ENCODE results near the gene ABCC1.

ABCC1 gene

DNA sequence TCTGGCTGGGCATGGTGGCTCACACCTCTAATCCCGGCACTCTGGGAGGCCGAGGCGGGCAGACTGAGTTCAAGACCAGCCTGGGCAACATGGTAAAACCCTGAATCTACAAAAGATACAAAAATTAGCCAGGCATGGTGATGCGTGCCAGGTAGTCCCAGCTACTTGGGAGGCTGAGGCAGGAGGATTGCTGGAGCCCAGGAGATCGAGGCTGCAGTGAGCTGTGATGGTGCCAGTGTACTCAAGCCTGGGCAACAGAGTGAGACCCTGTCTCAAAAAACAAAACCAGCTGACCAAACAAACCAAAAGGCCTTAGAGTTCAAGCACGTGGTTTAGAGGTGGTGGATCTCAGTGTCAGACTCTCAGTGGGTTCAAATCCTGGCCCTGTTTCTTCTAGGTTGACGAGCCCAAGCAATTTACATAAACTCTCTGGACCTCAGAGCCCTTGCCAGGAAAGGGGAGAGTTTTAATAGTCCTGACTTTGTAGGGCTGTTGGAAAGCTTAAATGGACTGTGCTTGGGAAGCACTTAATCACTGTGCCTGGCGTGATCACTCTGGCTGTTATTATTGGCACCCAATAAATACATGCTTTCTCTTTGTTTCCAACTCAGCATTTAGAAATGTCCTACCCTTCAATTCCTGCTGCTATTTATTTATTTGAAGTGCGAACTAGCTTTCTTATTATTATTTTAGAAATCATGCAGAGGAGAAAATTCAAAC is 44.7 kb downstream of the ABCC1 start:
- DNase-seq (ENCODE audit: low read depth in 2 of 2) = no peak

DNA sequence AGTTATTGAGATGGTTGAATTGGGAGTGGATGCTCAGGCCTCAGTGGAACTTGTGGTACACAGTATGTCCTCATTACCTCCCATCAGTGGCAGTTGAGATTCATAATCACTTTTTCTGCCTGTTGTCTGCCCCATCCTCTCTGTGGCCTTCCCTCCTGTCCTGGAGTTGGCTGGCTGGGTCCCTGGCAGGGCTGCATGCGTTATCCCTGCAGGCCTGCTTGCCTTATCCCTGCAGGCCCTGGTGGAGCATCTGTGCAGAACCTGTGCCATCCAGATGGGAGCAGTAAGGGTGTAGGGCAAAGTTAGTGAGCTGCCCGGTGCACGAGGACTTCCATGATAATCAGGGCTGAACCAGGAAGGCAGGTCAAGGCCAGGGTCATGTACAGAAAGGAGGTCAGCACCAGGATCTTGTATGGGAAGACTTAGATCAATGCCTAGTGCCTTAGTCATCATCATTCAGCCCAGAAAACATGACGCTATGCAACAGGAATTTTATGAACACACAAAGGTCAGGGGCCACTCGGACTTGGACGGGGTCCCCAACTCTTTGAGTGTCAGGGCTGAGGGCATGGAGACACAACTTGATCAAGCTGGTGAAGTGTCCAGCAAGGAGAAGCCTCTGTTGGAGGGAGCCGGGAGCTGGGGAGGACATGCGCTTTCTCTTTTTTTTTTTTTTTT is 47.2 kb downstream of the ABCC1 start:
- DNase-seq (ENCODE audit: low read depth in 2 of 2) = no peak

DNA sequence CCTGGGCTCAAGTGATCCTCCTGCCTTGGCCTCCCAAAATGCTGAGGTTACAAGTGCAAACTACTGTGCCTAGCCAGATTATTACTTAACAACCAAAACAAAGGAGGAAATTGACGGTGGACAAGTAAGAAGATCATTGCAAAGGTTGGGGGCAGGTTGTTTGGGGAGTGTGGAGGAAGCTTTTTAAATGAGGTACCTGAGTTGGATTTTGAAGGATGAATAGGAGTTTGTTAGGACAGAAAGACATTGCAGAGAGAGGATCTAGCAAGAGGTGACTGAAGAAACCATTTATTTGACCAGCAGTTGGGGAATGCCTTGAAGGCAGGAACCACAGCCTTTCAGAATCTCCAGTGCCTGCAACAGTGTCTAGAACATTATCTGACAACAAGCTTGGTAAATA is 51.3 kb downstream of the ABCC1 start:
- DNase-seq (ENCODE audit: low read depth in 2 of 2) = no peak

DNA sequence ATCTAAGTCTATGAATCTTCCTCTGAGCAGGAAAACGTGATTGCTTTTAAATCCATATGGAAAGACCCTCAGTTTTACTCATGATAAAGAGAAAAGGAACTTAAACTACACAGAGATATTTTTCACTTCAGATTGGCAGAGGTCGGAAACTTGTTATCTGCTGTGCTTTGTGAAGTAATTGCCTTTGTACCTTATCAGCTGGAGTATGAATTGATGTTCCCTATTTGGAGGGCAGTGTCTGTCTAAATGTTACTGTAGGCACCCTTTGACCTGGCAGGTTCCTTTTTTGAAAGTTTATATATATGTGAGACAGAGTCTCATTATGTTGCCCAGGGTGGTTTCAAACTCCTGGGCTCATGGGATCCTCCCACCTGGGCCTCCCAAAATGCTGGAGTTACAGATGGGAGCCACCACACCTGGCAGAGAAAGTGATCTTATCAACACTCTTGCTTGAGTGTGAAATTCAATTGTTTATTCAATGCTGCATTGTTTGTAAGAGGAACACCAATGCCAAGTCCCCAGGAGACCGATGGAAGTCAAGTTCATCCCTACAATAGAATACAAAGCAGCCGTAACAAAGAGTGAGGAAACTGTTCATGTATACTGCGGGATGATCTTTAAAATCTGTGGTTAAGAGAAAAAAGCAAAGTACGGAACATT is 52.3 kb downstream of the ABCC1 start:
- DNase-seq (ENCODE audit: low read depth in 2 of 2) = no peak

DNA sequence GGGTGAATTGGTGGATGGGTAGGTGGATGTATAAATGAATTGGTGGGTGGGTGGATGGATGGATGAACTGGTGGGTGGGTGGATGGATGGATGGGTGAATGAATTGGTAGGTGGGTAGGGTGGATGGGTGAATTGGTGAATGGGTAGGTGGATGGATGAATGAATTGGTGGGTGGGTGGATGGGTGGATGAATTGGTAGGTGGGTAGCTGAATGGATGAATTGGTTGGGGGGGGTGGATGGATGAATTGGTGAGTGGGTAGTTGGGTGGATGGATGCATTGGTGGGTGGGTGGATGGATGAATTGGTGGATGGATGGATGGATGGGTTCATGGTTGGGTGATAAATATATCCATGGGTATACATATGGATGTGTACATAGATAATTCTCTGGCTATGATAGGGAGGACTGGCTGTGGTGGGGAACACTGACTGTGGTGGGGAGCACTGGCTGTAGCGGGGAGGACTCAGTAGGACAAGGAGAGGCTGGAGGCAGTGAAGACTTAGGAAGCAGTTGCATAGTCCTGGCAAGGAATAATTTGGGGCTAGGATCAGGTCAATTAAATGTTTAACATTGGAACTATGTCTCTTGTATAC is 54.4 kb downstream of the ABCC1 start:
- no peak for DNase-seq (ENCODE audit: low read depth in 2 of 2)

DNA sequence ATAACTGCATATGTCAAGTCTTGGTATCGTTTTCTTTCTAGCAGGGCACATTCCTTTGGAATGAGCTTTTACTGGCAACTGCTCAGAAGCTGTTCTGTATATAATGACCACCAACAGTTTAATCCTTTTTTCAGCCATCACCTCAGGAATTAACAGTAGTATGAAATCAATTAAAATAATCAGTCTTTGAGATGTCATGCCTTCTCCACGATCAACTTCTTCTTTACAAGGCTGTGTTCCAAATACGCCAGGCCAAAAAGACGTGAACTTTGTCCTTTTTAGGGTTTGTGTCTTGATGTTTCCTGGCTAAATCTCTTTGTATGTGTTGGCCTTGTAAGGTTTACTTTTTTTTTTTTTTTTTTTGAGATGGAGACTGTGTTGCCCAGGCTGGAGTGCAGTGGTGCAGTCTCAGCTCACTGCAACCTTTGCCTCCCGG is 54.9 kb downstream of the ABCC1 start:
- no peak for DNase-seq (ENCODE audit: low read depth in 2 of 2)

DNA sequence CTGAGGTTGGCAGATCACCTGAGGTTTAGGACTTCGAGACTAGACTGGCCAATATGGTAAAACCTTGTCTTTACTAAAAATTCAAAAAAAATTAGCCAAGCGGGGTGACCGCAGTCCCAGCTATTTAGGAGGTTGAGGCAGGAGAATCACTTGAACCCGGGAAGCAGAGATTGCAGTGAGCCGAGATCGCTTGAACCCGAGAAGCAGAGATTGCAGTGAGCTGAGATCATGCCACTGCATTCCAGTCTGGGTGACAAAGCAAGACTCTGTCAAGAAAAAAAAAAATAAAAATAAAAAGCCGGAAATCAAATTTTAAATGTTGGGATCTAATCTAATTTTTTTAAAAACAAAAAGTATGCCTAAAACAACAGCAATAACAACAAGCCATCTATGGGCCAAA is 56.3 kb downstream of the ABCC1 start:
- no peak for DNase-seq (ENCODE audit: low read depth in 2 of 2)

DNA sequence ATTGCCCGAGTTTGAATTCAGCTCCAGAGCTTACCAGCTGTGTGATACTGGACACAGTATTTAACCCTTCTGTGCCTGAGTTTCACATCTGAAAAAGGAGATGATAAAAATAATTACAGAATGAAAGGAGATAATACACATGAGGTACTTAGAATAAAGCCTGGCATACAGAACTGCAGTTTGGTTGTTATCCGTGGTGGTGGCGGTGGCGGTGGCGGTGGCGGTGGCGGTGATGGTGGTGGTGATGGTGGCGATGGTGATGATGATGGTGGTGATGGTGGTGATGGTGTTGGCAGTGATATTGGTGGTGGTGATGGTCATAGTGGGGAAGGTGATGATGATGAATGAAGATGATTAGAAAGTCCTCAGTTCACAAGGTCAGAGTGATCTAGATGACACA is 57.2 kb downstream of the ABCC1 start:
- DNase-seq (ENCODE audit: low read depth in 2 of 2) = no peak

DNA sequence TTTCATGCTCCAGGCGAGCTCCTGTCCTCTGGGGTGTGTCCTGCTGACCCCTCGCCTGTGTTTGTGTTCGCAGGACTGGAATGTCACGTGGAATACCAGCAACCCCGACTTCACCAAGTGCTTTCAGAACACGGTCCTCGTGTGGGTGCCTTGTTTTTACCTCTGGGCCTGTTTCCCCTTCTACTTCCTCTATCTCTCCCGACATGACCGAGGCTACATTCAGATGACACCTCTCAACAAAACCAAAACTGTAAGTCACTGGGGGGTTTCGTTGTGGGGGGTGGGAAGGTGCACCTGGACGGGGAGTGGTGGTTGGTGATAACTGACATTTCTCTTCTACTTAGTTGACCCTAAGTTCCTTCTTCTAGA is 58.3 kb downstream of the ABCC1 start:
- no peak for DNase-seq (ENCODE audit: low read depth in 2 of 2)

DNA sequence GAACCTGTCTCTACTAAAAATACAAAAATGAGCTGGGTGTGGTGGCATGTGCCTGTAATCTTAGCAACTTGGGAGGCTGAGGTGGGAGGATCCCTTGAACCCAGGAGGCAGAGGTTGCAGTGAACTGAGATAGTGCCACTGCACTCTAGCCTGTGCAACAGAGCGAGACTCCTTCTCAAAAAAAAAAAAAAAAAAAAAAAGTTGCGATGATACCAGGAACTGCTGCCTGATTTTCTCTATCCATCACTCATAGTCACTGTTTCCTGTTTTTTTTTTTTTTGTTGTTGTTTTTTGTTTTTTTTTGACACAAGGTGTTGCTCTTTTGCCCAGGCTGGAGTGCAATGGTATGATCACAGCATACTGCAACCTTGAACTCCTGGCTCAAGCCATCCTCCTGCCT is 59.2 kb downstream of the ABCC1 start:
- no peak for DNase-seq (ENCODE audit: low read depth in 2 of 2)

DNA sequence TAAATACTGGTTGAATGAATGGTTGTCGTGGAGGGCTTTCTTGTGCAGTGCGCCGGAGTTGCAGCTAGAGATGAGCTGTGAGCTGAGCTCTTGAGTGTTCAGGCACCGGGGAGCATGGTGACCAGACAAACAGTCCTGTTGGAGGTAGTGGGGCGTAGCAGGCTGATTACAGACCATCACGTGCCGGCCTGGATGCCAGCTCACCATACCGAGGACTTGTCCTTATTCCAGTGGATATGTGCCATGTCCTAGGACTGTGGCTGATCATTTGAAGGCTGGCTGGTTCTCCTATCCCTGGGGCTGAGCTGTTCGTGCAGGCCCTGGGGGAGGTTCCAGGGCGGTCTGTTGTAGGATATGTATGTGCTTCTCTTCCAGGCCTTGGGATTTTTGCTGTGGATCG is 60.0 kb downstream of the ABCC1 start:
- DNase-seq (ENCODE audit: low read depth in 2 of 2) = no peak

DNA sequence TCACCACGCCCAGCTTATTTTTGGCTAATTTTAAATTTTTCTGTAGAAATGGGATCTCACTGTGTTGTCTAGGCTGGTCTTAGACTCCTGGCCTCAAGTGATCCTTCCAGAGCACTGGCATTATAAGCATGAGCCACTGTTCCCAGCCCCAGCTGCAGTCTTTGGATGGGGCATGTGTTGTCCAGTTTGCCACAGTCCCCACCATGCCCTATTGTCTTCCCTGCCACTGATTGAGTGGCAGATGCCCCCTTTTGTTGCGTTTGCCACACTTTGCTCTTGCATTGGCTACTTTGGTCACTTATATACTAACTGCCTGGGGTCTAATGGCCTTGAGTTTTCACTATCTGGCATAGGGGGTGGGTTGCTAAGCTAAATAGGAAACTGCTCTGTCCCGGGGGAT is 60.8 kb downstream of the ABCC1 start:
- no peak for DNase-seq (ENCODE audit: low read depth in 2 of 2)

DNA sequence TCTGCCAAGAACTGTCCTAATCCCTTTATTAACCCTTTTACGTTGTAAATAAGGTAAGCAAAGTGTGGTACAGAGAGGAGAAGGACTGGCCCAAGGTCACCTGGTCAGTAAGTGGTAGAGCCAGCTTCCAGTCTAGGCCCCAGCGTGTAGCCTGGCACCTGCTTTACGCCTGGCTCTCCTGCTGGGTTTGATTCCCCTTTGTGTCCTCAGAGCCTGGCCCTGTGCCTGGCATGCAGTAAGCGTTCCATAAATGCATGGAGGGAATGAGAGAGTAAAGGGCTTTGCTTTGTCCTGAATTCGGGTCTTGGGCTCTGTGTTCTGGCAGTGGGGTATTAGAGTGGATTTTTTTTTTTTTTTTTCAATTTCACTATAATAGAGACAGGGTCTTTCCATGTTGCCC is 62.7 kb downstream of the ABCC1 start:
- no peak for DNase-seq (ENCODE audit: low read depth in 2 of 2)

DNA sequence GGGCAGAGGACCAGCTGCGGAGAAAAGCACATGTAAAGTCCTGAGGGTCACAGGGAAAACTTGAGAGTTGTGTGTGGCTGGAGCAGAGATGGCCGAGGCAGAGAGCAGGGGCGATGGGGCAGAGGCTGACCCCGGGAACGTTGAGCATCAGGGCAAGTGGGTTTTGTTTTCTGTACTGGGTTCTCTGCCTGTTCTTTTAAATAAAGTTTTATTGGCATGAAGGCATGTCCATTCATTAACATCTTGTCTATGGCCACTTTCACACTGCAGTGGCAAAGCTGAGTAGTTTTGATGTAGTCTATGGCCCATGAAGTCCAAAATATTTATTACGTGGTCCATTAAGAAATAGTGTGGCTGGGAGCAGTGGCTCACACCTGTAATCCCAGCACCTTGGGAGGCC is 64.4 kb downstream of the ABCC1 start:
- no peak for DNase-seq (ENCODE audit: low read depth in 2 of 2)

DNA sequence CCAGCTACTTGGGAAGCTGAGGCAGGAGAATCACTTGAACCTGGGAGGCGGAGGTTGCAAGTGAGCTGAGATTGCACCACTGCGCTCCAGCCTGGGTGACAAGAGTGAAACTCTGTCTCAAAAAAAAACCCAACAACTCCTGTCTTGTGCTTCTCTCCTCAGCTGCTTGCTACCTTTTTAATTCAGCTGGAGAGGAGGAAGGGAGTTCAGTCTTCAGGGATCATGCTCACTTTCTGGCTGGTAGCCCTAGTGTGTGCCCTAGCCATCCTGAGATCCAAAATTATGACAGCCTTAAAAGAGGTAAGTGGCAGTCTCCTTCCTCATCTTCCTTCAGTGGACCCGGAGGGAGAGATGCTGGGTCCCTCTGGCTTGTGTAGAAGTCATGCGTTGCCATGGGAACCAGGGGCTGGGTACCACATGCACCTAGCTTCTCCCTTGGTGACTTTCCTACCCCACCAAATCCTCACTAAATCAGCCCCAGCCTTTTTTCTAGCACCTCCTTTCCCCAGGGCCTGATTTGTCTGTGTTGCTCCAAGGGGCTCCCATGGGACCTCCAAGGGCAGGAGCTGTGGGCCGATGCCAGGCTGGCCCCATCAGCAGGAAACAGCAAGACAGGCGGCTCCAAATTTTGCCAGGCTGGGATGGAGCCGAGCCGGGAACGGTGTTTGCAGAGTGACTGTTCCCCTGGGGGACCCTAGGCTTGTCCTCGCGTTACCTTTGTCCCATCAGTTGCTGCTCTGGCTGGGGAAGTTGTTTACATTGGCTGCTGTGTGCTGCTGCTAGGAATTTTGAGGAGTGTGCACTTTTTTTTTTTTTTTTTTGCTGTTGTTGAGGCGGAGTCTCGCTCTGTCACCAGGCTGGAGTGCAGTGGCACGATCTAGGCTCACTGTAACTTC is 65.2 kb downstream of the ABCC1 start:
- DNase-seq (ENCODE audit: low read depth in 2 of 2) = no peak

DNA sequence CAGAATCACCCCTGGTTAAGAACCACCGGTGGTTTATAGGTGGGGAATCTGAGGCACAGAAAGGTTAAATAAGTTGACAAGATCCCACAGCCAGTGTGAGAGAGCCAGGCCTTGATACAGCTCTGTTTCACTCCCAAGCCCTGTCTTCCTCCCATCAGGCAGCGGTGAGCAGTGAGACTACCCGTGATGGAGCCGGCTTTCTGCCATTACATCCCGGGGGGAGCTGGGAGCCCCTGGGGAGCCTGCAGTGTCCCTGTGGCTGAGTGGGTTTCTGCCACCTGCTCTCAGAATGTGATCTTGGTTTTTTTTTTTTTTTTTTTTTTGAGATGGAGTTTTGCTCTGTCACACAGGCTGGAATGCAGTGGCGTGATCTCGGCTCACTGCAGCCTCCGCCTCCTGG is 66.4 kb downstream of the ABCC1 start:
- no peak for DNase-seq (ENCODE audit: low read depth in 2 of 2)

DNA sequence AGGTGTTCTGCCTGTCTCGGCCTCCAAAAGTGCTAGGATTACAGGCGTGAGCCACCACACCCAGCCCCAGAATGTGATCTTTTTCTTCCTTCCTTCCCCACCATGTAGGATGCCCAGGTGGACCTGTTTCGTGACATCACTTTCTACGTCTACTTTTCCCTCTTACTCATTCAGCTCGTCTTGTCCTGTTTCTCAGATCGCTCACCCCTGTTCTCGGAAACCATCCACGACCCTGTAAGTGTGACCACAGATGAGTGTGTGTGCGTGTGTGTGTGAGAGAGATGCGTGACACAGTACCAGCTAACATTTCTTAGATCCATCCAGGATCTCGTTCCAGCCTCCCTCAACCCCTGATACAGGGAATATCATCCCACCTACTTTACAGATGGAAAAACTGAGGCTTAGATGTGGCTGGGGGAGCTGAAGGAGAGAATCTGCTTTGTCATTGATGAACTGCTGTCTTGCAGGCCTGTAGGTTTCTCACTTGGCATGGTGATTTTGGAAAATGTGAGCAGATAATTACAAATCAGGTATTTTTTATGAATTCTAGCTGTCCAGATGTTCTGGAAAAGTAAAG is 67.1 kb downstream of the ABCC1 start:
- no peak for DNase-seq (ENCODE audit: low read depth in 2 of 2)

DNA sequence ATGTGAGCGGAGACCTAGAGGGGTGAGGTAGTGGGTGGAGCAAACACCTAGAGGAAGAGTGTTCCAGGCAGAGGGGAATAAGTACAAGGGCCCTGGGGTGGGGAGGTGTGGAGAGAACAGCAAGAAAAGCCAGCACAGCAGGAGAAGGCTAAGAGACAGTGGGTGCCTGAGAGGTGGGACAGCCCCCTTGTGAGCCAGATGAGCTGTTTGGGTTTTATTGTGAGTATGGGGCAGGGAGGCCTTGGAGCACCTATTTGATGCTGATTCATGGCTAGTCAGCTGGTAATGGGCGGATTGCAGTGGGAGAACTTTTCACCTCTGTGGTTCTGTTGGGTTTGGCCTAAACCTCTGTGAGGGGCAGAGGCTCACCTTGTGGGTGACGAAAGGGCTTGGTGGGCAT is 68.4 kb downstream of the ABCC1 start:
- DNase-seq (ENCODE audit: low read depth in 2 of 2) = no peak

DNA sequence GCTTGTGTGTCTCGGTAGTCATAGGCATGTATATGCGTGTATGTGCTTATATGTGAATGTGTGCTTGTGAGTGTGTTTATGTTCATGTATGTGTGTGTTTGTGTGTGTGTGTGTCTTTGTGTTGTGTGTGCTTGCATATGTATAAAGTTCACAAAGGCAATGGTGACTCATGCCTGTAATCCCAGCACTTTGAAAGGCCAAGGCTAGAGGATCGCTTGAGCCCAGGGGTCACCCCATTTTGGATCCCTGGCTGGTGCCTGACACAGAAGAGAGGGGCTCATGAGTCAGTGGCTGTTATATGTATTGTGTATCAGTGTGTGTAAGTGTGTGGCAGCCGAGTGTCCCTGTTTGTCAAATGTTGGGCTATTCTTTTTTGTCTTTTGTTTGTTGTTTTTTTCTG is 69.3 kb downstream of the ABCC1 start:
- no peak for DNase-seq (ENCODE audit: low read depth in 2 of 2)

DNA sequence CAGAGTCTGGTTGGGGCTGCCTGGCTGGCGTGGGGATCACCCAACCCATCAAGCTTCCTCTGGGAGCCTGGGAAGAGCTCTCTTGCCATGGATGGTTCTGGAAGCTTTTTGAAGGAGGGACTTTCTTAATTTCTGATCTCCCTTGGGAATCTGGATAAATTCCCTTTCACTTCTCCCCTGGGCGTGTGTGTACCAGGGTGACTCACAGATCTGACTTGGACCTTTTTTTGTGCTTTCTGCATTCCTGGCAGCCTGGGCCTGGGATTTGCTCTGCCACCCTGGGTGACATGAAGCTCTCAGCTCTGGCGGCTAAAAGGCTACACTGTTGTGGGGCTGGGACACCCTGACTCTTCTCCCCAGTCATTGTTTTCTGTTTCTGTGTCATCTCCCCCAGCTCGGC is 70.1 kb downstream of the ABCC1 start:
- no peak for DNase-seq (ENCODE audit: low read depth in 2 of 2)

DNA sequence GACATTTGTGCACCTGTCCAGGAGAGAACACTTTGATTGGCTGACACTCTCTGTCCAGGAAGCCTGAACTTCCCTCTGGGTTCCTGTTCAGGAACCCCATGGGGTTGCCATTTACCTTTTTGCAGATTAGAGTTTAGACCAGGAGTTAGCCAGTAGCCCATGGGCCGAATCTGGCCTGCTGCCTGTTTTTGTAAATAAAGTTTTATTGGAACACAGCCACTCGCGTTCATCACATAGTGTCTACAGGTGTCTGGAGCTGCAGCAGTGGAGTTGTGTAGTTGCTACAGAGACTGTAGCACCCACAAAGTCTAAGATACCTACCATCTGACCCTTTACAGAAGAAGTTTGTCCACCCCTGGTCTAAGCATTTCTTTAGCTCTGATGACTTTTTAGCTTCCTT is 70.9 kb downstream of the ABCC1 start:
- no peak for DNase-seq (ENCODE audit: low read depth in 2 of 2)

DNA sequence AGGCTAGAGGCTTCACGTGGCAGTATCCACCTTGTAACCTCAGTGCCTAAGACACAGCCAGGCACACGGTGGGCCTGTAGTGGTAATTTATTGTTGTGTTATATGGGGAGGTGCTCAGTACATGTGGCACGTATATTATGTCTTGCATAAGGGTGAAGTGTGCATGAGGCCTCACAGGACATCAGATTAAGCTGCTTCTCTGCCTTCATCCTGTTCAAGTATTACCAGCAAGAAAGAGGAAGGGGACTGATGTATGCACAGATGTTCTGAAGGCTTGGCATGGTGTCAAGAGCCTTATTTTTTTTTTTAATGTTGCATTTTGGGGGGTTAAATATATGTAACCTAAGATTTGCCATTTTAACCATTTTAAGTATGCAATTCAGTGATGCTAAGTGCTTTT is 71.6 kb downstream of the ABCC1 start:
- no peak for DNase-seq (ENCODE audit: low read depth in 2 of 2)
